ENCODE measurements around the gene METTL4.

Gene METTL4

GRCh38 chr18:2571200-2572170 is at the start of gene METTL4, which contains the start of gene NDC80:
TSS of gene METTL4 (minus strand) at chr18:2571505. CDS start at chr18:2567216, 4,289 bp downstream.
TSS of gene NDC80 (plus strand) at chr18:2571557. CDS start at chr18:2572986, 1,429 bp downstream.
- peak; percentile 75 to 90 for DNase-seq

DNA sequence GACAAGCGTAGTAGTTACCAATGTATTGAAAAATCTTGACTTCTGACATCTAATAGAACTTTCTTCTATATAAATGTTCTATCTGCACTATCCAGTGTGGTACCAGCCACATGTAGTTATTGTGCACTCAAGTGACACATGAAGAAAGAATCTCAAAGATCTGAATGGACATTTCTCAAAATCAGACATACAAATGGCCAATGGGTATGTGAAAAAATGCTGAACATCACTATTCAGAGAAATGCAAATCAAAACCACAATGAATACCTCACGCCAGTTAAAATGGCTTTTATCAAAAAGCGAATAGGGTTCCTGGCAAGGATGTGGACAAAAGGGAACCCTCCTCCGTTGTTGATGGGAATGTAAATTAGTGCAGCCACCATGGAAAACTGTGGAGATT is 46.7 kb upstream of the METTL4 start:
- no peak for DNase-seq

DNA sequence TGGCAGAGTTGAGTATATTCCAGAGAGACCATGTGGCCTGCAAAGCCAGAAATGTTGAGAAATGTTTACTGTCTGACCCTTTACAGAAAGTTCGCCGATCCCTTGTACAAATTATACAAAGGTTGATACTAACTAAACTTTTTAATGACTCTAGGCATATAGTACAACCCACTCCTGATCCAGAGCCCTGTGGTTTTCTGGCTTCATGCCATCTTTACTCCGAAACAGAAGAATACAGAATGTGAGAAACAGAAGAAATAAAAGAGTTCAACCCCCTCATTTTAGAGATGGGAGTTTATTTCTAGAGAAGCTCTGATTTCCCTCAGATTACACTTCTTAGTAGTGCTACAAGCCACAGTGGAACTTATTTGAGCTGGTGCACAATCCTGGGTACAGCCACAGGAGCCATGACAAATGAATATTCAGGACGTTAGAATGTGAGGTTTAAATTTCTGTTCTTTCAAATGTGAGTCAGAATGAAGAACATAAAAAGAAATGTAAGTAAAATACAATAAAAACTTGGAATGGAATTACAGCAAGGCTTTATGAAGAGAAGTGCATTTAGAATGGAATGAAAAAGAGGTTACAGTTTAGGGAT is 46.2 kb upstream of the METTL4 start:
- DNase-seq: no peak

DNA sequence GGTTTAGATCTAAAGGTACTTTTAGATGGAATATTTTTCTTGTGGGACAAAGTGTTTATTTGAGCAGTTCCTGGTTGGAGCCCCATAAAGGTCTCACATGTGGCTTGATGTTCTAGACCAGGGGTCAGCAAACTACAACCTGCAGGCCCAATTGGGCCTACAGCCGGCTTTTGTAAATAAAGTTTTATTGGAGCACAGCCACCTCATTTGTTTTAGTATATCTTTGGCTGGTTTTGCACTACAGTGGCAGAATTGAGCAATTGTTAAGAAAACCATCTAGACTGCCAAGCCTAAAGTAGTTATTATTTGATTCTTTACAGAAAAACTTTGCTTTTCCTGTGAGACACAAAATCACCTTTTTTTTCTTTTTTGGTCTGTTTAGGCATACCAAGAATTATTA is 41.7 kb upstream of the METTL4 start:
- no peak for DNase-seq

DNA sequence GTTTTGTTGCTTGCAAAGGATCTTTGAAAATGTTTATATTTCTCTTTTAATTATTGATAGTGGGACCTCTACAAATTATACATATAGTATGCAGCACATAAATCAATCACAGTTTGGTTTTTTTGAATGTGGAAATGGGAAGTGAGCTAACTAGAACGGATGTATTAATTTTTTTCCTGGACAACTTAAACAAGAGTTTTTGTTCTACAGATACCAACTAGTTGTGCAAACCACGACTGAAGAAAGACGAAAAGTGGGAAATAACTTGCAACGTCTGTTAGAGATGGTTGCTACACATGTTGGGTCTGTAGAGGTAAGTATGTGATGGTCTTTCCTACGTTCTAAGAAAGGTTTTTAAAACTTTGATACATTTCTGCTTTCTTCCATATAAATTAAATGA is 39.2 kb upstream of the METTL4 start:
- DNase-seq: no peak

DNA sequence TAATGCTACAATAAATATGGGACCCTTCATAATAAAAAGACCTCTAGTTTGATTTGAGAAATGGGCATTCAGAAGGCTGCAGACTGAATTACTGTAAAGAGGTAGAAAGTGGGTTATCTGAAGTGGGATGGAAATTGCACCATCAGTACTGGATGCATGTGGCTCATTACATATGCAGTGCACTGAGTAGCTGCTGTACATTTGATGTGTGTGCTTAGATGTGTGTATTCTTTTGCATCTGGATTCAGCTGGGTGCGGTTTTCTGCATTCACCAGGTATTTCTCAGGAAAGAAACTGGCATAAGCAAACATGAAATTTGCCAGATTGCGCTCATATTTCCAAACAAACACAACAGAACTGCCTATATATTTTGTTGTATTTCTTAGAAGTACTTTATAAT is 38.3 kb upstream of the METTL4 start:
- DNase-seq: no peak

DNA sequence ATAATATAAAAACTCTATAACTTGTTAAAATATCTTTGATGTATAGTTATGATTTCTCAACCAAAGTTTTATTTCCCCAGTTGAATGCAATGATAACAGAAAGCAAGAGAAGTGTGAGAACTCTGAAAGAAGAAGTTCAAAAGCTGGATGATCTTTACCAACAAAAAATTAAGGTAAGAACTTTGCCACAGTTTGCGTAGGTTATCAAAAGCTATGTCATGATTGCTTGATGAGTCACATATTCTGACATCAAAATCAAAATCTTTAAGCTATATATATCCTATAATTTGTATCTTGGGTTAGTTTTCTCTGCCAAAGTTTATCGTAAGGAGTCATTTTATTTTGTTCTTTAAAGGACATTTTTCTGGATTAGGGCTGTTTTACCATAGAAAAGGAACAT is 35.0 kb upstream of the METTL4 start:
- DNase-seq: no peak

DNA sequence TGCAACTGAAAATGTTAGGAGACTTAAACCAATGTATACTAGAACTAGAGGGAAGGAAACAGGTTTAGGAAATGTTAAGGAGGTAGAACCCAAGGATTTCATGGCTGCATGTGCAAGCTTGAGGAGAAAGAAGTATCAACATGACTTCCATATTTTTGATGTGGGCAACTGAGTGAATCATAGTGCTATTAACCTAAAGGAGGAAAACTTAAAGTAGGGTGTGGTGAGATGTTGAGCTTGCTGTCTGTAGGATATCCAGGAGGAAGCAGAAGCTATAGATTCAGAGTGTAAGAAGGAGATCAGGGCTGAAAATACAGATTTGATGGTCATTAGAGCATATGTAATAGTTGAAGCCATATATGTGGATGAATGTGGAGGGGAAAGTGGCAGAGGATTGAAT is 31.5 kb upstream of the METTL4 start:
- DNase-seq: no peak

- DNase-seq: no peak
Measured at GRCh38 chr18:2597639-2598038, 26.3 kb upstream of the METTL4 start.

- no peak for DNase-seq
Measured at GRCh38 chr18:2590303-2590702, 19.0 kb upstream of the METTL4 start.

DNA sequence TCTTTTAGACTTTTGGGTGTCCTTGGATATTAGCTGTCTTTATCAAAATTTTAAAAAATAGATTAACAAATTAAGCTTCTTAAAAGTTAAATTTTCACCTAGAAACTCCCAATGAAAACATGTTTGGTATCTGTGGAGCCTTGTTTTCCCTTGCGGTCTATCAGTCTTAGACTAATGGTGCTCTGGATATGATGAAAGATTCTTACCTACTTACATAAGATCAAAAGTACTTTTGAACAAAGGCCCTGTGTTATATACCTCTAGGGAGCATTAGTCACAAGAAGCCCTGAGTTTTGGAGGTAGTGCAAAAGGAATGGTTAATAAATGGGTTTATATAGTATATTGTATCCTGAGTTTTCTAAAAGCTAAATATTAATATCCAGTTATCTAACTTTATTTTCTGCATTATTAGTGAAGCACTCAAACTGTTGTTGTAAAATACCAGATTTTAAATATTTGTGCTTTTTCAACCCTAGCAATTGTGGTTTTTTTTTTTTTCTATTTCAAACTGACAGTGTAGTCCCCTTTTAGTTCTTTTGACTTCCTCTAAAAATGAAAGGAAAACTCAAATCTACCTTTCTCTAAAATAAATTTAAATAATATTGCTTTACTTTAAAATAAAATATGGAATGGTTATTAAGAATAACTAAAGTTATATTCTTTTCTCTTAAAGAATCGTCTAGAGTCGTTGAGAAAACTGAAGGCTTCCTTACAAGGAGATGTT is 18.2 kb upstream of the METTL4 start:
- no peak for DNase-seq

DNA sequence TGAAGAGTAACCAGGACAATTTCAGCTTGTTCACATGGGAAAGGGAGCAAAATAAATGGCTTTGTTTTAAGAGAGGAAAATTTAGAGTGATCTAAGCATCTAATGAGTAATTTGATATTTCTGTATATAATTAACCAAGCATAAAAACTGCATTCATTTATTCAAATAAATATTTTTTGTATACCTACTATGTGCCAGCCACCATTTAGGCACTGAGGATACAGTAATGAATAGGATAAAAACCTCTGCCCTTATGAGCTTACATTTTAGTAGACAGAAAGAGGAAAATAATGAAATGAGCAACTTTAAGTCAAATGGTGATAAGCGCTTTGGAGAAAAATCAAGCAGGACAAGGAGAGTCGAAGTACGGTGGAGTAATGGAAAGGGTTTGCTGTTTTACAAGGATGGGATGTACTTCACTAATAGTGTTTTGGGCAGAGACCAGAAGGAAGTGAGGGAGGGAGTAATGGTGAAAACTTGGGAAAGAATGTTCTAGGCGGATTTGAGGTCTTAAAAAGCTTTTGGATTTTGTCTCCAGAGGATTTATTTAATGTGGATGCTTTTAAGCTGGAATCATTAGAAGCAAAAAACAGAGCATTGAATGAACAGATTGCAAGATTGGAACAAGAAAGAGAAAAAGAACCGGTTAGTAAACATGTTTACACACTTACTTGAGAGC is 17.5 kb upstream of the METTL4 start:
- DNase-seq: no peak

DNA sequence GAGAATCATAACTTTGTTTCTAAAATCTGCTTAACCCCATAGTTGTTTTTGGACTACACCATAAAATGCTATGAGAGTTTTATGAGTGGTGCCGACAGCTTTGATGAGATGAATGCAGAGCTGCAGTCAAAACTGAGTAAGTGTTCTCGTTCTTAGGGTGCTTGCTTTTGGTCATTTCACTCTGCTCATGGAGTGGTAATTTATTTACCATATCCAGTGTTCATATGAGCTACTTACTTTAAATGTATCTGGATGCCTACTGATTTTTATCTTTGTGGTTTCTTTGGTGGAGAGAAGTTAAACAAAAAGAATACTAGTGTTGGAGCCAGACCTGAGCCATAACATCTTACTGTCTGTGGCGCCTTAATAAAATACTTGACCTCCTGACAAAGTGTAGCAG is 16.5 kb upstream of the METTL4 start:
- DNase-seq: no peak

DNA sequence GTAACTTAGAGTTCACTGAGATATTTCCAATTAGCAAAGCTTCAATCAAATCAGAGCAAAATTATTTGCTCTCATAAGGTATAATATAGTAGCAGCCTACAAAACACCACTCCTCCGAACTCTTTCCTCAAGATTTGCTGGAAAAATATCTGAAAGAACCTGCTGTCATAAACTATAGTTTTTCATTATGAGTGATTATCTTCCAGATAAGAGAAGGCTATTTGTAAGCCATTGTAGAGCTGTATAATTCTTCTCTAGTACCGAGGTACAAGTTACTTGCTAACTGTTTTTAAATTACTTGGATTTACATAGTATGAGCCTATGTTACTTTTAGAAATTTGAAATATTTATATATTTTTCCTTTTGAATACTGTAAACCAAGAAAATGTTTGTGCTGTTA is 2.1 kb upstream of the METTL4 start:
- no peak for DNase-seq

- no peak for DNase-seq
Measured at GRCh38 chr18:2572892-2573291, 1.6 kb upstream of the METTL4 start.

GRCh38 chr18:2572171-2572569 is 865 bp upstream of the METTL4 start:
- DNase-seq: no peak

GRCh38 chr18:2570772-2571199 is 519 bp downstream of the METTL4 start:
- peak in 1 of 2 experiments; percentile 67 for DNase-seq

- DNase-seq: no peak
Measured at GRCh38 chr18:2569338-2570207, 1.7 kb downstream of the METTL4 start.

- DNase-seq: no peak
Measured at GRCh38 chr18:2568605-2569004, 2.7 kb downstream of the METTL4 start.

GRCh38 chr18:2568129-2568528 is 3.2 kb downstream of the METTL4 start:
- no peak for DNase-seq

- no peak for DNase-seq
Measured at GRCh38 chr18:2564373-2564772, 6.9 kb downstream of the METTL4 start.

- DNase-seq: no peak
Measured at GRCh38 chr18:2559249-2559648, 12.1 kb downstream of the METTL4 start.

All from NCI-H446 (cell line).